ENCODE measurements around the gene SLC39A9.
A peak's percentile ranks its signal among the peaks of the same experiment; 100 is the strongest.

The SLC39A9 gene

DNA sequence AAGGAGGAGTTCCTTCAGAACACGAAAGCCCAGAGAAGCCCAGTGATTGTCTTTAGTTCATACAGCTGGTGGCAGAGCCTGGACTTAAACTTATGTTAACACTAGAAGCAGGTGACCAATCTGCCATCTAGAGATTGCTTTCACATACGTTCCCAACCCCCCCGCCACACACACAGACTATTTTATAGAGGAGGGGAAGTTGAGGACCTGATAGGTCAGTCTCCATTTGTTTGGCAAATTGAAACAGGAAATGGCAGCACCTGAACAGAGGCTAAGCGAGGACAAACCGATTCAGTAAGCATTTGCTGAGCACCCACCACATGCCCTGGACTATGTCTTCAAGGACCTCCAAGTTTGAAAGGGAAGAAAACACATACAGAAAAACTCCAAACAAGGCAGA is 81.2 kb downstream of the SLC39A9 start:
- TF ChIP-seq, protein P1, sequence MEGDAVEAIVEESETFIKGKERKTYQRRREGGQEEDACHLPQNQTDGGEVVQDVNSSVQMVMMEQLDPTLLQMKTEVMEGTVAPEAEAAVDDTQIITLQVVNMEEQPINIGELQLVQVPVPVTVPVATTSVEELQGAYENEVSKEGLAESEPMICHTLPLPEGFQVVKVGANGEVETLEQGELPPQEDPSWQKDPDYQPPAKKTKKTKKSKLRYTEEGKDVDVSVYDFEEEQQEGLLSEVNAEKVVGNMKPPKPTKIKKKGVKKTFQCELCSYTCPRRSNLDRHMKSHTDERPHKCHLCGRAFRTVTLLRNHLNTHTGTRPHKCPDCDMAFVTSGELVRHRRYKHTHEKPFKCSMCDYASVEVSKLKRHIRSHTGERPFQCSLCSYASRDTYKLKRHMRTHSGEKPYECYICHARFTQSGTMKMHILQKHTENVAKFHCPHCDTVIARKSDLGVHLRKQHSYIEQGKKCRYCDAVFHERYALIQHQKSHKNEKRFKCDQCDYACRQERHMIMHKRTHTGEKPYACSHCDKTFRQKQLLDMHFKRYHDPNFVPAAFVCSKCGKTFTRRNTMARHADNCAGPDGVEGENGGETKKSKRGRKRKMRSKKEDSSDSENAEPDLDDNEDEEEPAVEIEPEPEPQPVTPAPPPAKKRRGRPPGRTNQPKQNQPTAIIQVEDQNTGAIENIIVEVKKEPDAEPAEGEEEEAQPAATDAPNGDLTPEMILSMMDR (IDR thresholded peaks at IDR 0.05; ENCODE audit: control insufficient read depth, extremely low read depth, insufficient read depth), result no peak
- no peak for DNase-seq (ENCODE audit: low read depth)
- H3K4me3 ChIP-seq (ENCODE audit: low read depth, low read length), result no peak overlapping the region

DNA sequence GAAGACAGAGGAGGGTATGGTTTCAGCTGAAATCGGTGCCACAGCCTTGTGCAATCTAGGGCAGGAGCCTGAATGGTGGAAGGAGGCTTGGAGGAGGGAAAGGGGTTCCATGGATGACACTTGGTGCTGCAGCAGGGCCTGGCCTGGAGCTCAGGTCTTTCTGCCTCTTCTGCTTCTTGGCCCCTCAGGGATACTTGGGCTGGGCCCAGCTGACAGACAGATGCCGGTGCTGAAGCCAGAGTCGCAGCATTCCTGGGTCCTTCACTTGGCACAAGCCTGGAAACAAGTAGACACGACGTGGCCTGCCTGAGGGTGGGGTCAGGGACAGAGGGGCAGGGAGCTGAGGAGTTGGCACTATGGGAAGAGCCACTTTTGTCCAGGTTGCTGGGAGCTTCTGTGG is 81.6 kb downstream of the SLC39A9 start:
- no peak overlapping the region for H3K4me3 ChIP-seq (ENCODE audit: low read depth, low read length)
- TF ChIP-seq, protein P1 (IDR thresholded peaks at IDR 0.05; ENCODE audit: control insufficient read depth, extremely low read depth, insufficient read depth), result no peak
- DNase-seq (ENCODE audit: low read depth), result no peak

DNA sequence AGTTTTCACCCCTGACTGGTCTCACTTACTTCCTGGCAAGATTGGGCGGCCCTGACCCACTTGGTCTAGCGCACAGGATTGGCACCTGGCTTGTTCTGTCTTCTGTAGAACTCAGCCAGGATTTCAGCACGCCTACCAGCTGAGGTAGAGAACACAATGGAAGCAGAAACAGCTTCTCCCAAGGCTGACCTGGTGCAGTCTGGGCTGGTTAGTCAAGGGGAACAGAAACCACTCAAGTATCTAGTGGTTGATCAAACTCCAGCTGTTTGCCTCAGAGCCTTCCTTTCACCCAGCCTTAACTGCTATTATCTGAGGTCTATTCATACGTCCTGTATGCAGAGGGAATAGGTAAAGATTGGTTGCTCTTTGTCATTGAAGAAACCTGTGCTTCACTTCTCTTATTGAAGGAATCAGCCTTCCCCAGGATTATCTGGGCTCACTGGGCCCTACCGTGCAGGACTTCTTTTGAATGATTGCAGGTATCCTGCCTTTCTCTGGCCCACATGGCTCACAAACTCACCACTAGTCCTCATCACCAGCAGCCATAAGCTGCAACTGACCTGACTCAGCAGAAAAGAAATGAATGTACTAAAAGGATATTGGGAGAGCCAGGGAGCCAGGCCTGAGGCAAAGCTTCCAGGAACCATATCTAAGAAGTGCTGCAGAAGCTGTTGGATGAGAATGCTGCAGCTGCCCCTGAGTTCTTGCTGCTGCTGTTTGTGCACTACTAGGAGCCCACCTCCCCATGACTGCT is 83.5 kb downstream of the SLC39A9 start:
- no peak overlapping the region for H3K4me3 ChIP-seq (ENCODE audit: low read depth, low read length)
- TF ChIP-seq, protein P1 (IDR thresholded peaks at IDR 0.05; ENCODE audit: control insufficient read depth, extremely low read depth, insufficient read depth), result no peak
- no peak for DNase-seq (ENCODE audit: low read depth)

DNA sequence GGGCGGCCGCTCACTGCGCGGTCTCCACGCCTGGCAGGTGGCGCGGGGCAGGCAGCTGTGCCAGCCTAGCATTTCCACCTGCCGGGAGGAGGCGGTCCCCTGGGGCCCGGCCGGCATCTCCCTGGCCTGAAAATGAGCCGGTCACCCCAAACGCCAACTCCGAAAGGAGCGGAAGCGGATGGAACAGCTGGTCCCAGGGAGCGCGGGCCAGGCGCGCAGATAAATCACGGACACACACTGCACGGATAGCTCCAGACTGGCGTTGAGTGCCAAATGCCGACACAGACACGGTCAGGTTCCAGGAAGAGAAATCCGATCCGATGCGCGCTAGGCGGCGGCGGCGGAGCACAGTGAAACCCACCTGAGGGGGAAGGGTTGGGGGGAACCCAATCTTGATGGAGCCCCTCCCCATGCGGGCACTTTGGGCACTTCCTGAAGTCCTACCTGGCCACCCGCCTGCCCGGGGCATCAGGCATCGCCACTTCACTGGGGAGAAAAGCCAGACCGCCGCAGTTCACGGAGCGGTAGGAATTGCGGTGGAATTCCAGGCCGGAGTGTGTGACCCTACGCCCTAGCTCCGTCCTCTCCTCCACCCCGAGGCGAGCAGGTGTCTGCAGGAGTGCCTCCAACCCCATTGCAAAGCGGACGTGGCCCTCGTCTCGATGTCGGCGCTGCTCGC is 85.4 kb downstream of the SLC39A9 start:
- TF ChIP-seq, protein P1 (IDR thresholded peaks at IDR 0.05; ENCODE audit: control insufficient read depth, extremely low read depth, insufficient read depth), result no peak
- H3K4me3 ChIP-seq (ENCODE audit: low read depth, low read length), result peak overlapping the region; percentile 68
- DNase-seq (ENCODE audit: low read depth), result peak; percentile 26

DNA sequence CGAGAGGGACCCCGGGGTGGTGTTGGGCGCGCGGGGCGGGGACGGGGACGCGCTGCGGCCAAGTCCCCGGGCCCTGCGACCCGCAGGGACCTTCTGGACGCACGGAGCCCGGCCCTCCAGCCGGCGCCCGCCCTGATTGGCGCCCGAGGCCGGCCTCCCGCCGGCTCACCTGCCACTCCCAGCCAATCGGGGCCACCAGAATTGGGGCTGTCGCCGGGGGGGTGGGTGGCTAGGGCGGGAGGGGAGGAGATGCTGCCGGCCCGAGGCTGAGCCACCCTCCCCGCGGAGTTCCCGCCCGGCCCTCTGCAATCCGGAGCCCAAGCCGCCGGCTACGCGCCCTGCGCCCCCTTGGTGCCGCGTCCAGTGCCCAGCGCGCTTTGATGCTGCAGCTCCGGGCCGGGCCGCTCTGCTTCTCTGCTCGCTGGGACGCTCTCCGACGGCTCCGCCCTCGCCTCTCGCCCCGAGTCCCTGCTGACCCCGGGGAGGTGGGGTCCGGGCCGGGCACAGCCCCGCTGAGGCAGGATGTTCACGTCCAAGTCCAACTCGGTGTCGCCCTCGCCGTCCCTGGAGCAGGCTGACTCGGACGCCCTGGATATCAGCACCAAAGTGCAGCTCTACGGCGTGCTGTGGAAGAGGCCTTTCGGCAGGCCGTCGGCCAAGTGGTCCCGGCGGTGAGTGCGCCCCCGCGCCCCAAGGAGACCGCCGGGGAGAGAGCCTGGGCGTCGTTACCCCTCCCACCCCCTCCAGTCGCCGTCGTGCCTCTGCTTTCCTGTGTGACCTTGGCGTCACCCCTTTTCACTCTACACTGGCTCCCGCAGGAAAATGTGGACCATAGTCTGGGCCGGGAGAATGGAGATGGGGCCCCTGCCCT is 86.2 kb downstream of the SLC39A9 start, which contains the start of gene PLEKHD1:
PLEKHD1 (plus strand) TSS at position 285 of the 871 bp plus-strand sequence; CDS start at position 523, 238 bp downstream.
- H3K4me3 ChIP-seq (ENCODE audit: low read depth, low read length), result peak within 1 kb of the TSS; percentile 68
- TF ChIP-seq, protein P1 (IDR thresholded peaks at IDR 0.05; ENCODE audit: control insufficient read depth, extremely low read depth, insufficient read depth), result no peak
- DNase-seq (ENCODE audit: low read depth), result peak; percentile 25

DNA sequence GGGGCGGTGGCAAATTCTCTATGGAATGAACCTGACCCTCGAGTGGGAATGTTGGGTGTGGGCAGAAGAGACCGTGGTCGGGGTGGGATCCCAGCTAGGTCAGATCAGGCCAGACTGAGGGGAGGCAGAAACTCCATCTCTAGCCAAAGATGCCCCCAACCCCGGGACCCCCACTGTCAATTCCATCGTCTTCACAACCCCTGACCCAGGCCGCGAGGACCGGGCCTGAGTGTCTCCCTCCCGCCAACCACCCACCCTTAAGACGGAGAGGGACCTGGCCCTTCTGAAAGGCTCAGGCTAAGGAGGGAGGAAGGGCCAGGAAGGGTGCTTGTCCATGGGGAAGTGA is 86.8 kb downstream of the SLC39A9 start:
- TF ChIP-seq, protein P1 (IDR thresholded peaks at IDR 0.05; ENCODE audit: control insufficient read depth, extremely low read depth, insufficient read depth), result no peak
- H3K4me3 ChIP-seq (ENCODE audit: low read depth, low read length), result peak overlapping the region; percentile 68
- no peak for DNase-seq (ENCODE audit: low read depth)

Measured in LNCaP clone FGC (cell line).